WTC11 (cell line): ENCODE results near the gene TRIM62.

ENCODE experiments used
- ELF4 ChIP-seq: sonication (generic); formaldehyde crosslinking; IDR thresholded peaks from 2 replicates; pipeline ENCODE4 v1.8.1; 2022; ENCODE audit warnings: low read depth, mild to moderate bottlenecking, moderate library complexity, missing genetic modification reagents
- GABPB1 ChIP-seq: sonication (generic); formaldehyde crosslinking; IDR thresholded peaks from 2 replicates; pipeline ENCODE4 v1.8.1; 2023; ENCODE audit warnings: mild to moderate bottlenecking, missing genetic modification reagents
- TF ChIP-seq, protein P1 (sequence below): sonication (generic); formaldehyde crosslinking; IDR thresholded peaks from 2 replicates; pipeline ENCODE4 v1.8.1; 2022; ENCODE audit warnings: low read depth, mild to moderate bottlenecking, moderate library complexity, missing genetic modification reagents, borderline replicate concordance
- TF ChIP-seq, protein P2 (sequence below): fragments of 200-600 bp; IDR thresholded peaks from 2 replicates; pipeline ENCODE4 v1.8.0; 2022; ENCODE audit warnings: antibody characterized with exemption
- TF ChIP-seq, protein P3 (sequence below): sonication (generic); formaldehyde crosslinking; IDR thresholded peaks from 2 replicates; pipeline ENCODE4 v1.8.0; 2023; ENCODE audit warnings: mild to moderate bottlenecking, missing genetic modification reagents

DNA sequence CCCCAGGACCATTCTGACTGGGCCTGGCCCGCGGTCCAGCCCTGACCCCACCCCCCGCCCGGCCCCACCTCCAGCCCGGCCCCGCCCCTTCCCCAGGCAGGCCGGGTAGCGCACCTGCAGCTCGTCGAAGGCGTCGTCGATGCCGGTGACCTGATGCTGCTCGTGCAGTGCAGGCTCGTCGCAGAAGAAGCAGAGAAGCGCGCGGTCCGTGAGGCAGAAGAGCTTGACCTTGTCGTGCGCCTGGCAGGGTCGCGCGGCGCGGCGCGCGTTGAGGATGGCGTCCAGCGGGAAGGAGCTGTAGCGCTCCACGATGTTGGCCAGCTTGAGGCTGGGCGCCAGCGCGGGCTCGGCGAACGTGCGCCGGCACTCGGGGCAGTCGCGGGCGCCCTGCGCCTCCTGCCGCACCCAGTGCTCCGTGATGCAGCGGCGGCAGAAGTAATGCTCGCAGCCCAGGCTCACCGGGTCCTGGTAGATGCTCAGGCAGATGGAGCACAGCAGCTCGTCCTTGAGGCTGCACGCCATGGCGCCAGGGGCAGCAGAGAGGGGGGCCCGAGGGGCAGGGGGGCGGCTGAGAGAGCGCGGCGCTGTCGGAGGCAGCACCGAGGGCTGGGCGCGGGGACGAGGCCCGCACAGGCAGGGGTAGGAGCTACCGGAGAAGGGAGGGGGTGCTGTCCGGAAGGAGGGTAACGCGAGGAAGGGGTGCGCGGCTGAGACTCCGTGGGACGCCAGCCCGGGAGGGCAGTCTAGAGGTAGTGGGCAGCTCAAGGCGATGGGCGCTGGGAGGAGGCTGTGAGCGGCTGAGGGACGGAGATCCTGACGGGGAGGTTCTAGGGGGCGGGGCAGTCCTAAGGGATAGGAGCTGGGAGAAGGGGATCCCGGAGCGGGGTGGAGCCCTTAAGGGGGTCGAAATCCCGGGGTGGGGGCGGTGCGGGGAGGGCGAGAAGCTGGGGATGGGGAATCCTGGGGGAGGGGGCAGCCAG is 642 bp downstream of the TRIM62 start:
- TF ChIP-seq, protein P1, sequence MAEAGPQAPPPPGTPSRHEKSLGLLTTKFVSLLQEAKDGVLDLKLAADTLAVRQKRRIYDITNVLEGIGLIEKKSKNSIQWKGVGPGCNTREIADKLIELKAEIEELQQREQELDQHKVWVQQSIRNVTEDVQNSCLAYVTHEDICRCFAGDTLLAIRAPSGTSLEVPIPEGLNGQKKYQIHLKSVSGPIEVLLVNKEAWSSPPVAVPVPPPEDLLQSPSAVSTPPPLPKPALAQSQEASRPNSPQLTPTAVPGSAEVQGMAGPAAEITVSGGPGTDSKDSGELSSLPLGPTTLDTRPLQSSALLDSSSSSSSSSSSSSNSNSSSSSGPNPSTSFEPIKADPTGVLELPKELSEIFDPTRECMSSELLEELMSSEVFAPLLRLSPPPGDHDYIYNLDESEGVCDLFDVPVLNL: peak; percentile 84; the same call in 1 of the 2 replicates
- TF ChIP-seq, protein P2, sequence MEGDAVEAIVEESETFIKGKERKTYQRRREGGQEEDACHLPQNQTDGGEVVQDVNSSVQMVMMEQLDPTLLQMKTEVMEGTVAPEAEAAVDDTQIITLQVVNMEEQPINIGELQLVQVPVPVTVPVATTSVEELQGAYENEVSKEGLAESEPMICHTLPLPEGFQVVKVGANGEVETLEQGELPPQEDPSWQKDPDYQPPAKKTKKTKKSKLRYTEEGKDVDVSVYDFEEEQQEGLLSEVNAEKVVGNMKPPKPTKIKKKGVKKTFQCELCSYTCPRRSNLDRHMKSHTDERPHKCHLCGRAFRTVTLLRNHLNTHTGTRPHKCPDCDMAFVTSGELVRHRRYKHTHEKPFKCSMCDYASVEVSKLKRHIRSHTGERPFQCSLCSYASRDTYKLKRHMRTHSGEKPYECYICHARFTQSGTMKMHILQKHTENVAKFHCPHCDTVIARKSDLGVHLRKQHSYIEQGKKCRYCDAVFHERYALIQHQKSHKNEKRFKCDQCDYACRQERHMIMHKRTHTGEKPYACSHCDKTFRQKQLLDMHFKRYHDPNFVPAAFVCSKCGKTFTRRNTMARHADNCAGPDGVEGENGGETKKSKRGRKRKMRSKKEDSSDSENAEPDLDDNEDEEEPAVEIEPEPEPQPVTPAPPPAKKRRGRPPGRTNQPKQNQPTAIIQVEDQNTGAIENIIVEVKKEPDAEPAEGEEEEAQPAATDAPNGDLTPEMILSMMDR: no peak
- TF ChIP-seq GABPB1: 0 out of 2 replicates have a peak, but pooled peaks have one; percentile 43
- TF ChIP-seq ELF4 (CRISPR knock-in tag): peak; percentile 84; the same call in 1 of the 2 replicates
- TF ChIP-seq, protein P3, sequence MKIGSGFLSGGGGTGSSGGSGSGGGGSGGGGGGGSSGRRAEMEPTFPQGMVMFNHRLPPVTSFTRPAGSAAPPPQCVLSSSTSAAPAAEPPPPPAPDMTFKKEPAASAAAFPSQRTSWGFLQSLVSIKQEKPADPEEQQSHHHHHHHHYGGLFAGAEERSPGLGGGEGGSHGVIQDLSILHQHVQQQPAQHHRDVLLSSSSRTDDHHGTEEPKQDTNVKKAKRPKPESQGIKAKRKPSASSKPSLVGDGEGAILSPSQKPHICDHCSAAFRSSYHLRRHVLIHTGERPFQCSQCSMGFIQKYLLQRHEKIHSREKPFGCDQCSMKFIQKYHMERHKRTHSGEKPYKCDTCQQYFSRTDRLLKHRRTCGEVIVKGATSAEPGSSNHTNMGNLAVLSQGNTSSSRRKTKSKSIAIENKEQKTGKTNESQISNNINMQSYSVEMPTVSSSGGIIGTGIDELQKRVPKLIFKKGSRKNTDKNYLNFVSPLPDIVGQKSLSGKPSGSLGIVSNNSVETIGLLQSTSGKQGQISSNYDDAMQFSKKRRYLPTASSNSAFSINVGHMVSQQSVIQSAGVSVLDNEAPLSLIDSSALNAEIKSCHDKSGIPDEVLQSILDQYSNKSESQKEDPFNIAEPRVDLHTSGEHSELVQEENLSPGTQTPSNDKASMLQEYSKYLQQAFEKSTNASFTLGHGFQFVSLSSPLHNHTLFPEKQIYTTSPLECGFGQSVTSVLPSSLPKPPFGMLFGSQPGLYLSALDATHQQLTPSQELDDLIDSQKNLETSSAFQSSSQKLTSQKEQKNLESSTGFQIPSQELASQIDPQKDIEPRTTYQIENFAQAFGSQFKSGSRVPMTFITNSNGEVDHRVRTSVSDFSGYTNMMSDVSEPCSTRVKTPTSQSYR (CRISPR knock-in tag): peak; percentile 92
